ENCODE measurements around the gene ZNF385B.
A peak's percentile ranks its signal among the peaks of the same experiment; 100 is the strongest.
"Not testable (repeated sequence)": the region's sequence is repeated elsewhere in the genome, so short reads cannot be mapped to it uniquely, and the experiment has no call there.

ZNF385B gene

GRCh38 chr2:179796213-179797007 lies 65.0 kb downstream of the ZNF385B start:
- DNase-seq, result no peak

GRCh38 chr2:179793902-179794301 lies 67.5 kb downstream of the ZNF385B start:
- DNase-seq, result no peak

GRCh38 chr2:179793238-179793637 lies 68.2 kb downstream of the ZNF385B start:
- no peak for DNase-seq

GRCh38 chr2:179790235-179791217 lies 70.9 kb downstream of the ZNF385B start:
- DNase-seq, result no peak

- DNase-seq, result no peak
Measured at GRCh38 chr2:179788104-179788503, 73.3 kb downstream of the ZNF385B start.

- no peak for DNase-seq
Measured at GRCh38 chr2:179787601-179788000, 73.8 kb downstream of the ZNF385B start.

GRCh38 chr2:179785902-179786301 lies 75.5 kb downstream of the ZNF385B start:
- DNase-seq, result no peak

GRCh38 chr2:179782346-179782745 lies 79.1 kb downstream of the ZNF385B start:
- not testable (repeated sequence) for DNase-seq

- no peak for DNase-seq
Measured at GRCh38 chr2:179773986-179774385, 87.4 kb downstream of the ZNF385B start.

- no peak for DNase-seq
Measured at GRCh38 chr2:179772346-179772745, 89.1 kb downstream of the ZNF385B start.

- no peak for DNase-seq
Measured at GRCh38 chr2:179771791-179772190, 89.6 kb downstream of the ZNF385B start.

GRCh38 chr2:179770029-179770428 lies 91.4 kb downstream of the ZNF385B start:
- no peak for DNase-seq

- no peak for DNase-seq
Measured at GRCh38 chr2:179769323-179769722, 92.1 kb downstream of the ZNF385B start.

- no peak for DNase-seq
Measured at GRCh38 chr2:179768765-179769164, 92.6 kb downstream of the ZNF385B start.

GRCh38 chr2:179765666-179766065 lies 95.7 kb downstream of the ZNF385B start:
- no peak for DNase-seq

GRCh38 chr2:179764710-179765109 lies 96.7 kb downstream of the ZNF385B start:
- DNase-seq, result no peak

- no peak for DNase-seq
Measured at GRCh38 chr2:179758636-179759035, 102.8 kb downstream of the ZNF385B start.

GRCh38 chr2:179751163-179751809 lies 110.1 kb downstream of the ZNF385B start:
- peak; percentile 59 for DNase-seq

GRCh38 chr2:179749210-179749609 lies 112.2 kb downstream of the ZNF385B start:
- DNase-seq, result no peak

GRCh38 chr2:179746981-179747380 lies 114.4 kb downstream of the ZNF385B start:
- no peak for DNase-seq

GRCh38 chr2:179745635-179746256 lies 115.7 kb downstream of the ZNF385B start:
- DNase-seq, result no peak

GRCh38 chr2:179744401-179744800 lies 117.0 kb downstream of the ZNF385B start:
- DNase-seq, result no peak

- no peak for DNase-seq
Measured at GRCh38 chr2:179741317-179741716, 120.1 kb downstream of the ZNF385B start.
